Measurements from ENCODE around the gene PLEKHM3. TPM values are rescaled to one million over a fixed set of nuclear protein-coding genes. Genes with fewer than 3 reads are reported as not detected.

PLEKHM3 gene
- total and polyA plus RNA-seq, 2 of the 13 experiments (the other 11 are each of a cell fraction or from before 2014, with no cell fraction given): 4.5 to 4.7 TPM

DNA sequence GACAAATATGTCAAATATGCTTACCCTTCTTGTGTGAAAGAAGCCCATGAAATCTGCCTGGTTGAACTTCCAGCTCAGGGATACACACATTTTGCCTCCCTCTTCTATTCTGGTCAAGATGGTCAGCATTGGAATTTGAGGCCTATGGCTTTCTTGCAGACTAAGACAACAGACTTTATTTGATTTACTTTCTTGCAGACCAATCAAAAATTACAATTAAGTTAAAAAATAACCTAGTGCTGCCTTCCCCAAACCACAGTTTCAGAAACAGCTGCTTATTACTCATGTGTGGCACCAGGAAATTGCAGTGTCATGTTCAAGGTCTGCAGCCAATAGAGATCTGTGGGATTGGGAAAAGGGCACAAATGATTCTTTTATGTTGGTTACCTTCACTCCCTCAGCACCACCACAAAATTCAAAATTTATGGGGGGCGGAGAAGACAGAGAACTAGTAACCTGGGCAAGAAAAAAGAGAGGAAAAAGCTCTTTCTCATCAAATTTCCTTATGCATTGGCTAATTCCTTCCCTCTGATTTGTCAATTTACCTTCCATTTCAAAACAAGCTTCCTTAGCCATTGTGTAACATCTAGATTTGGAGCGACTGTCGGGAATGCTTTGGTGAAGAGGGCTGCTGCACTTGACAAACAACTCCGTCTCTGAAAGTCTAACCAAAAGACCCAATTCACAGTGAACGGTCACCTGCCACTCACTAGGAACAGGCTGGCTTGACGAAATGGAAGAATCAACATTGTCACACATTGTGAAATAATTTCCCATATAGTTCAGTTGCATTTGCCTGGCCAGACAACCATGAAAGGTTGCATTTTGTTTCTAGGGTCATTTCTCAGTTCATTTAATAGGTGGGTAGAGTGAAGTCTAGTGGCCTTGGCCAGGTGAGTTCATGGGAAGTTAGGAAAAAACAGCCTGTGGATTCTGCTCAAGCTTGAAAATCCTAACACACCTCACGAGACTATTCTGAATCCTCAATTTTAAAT, 155.2 kb downstream of the PLEKHM3 start (continued):
- TF ChIP-seq GMEB1 (CRISPR knock-in tag; IDR thresholded peaks at IDR 0.05; ENCODE audit: borderline replicate concordance) (peak; percentile 59; the same call in 1 of the 2 replicates), MAZ (IDR thresholded peaks at IDR 0.05; ENCODE audit: borderline replicate concordance, low read depth, low read length) (no peak), MAZ (CRISPR knock-in tag; IDR thresholded peaks at IDR 0.05; ENCODE audit: low read depth) (peak; percentile 67), ARNTL (CRISPR knock-in tag; IDR thresholded peaks at IDR 0.05) (peak; percentile 81), JUND (CRISPR knock-in tag; IDR thresholded peaks at IDR 0.05) (peak; percentile 81), HNF1A (IDR thresholded peaks at IDR 0.05; ENCODE audit: low read depth) (peak; percentile 91), HNF1A (CRISPR knock-in tag; IDR thresholded peaks at IDR 0.05; ENCODE audit: borderline replicate concordance) (peak; percentile 97), IKZF4 (CRISPR knock-in tag; IDR thresholded peaks at IDR 0.05; ENCODE audit: borderline replicate concordance, low read depth, not compliant biosample characterization) (no peak), ZNF646 (CRISPR knock-in tag; IDR thresholded peaks at IDR 0.05) (peak; percentile 56; the same call in 1 of the 2 replicates)
- TF ChIP-seq, protein P1, sequence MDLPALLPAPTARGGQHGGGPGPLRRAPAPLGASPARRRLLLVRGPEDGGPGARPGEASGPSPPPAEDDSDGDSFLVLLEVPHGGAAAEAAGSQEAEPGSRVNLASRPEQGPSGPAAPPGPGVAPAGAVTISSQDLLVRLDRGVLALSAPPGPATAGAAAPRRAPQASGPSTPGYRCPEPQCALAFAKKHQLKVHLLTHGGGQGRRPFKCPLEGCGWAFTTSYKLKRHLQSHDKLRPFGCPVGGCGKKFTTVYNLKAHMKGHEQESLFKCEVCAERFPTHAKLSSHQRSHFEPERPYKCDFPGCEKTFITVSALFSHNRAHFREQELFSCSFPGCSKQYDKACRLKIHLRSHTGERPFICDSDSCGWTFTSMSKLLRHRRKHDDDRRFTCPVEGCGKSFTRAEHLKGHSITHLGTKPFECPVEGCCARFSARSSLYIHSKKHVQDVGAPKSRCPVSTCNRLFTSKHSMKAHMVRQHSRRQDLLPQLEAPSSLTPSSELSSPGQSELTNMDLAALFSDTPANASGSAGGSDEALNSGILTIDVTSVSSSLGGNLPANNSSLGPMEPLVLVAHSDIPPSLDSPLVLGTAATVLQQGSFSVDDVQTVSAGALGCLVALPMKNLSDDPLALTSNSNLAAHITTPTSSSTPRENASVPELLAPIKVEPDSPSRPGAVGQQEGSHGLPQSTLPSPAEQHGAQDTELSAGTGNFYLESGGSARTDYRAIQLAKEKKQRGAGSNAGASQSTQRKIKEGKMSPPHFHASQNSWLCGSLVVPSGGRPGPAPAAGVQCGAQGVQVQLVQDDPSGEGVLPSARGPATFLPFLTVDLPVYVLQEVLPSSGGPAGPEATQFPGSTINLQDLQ (CRISPR knock-in tag; IDR thresholded peaks at IDR 0.05): peak; percentile 85; the same call in 1 of the 2 replicates

Measured in HepG2 (cell line).